Stromal cell of bone marrow (primary cell): ENCODE measurements around the gene MOCOS.
"Not testable (repeated sequence)": the region's sequence is repeated elsewhere in the genome, so short reads cannot be mapped to it uniquely, and the experiment has no call there.

Source experiments
- DNase-seq: peaks from one replicate; pipeline ENCODE4 v3.0.0-alpha.2; 2012; ENCODE audit warnings: low read depth

MOCOS gene

GRCh38 chr18:36201765-36202164 is 14.5 kb downstream of the MOCOS start:
- DNase-seq: no peak

- no peak for DNase-seq
Observed at GRCh38 chr18:36203360-36203895, 16.1 kb downstream of the MOCOS start.

- DNase-seq: no peak
Observed at GRCh38 chr18:36205166-36205565, 17.9 kb downstream of the MOCOS start.

- DNase-seq: no peak
Observed at GRCh38 chr18:36207303-36207702, 20.0 kb downstream of the MOCOS start.

- DNase-seq: not testable (repeated sequence)
Observed at GRCh38 chr18:36207969-36208368, 20.7 kb downstream of the MOCOS start.

GRCh38 chr18:36211612-36212065 is 24.3 kb downstream of the MOCOS start:
- DNase-seq: peak; percentile 16

GRCh38 chr18:36212301-36213171 is 25.2 kb downstream of the MOCOS start:
- peak; percentile 22 for DNase-seq

GRCh38 chr18:36214811-36215210 is 27.5 kb downstream of the MOCOS start:
- no peak for DNase-seq

GRCh38 chr18:36215577-36215976 is 28.3 kb downstream of the MOCOS start:
- DNase-seq: no peak

GRCh38 chr18:36217348-36217747 is 30.1 kb downstream of the MOCOS start:
- DNase-seq: no peak

GRCh38 chr18:36229188-36229587 is 41.9 kb downstream of the MOCOS start:
- DNase-seq: no peak

GRCh38 chr18:36240510-36240909 is 53.2 kb downstream of the MOCOS start:
- DNase-seq: not testable (repeated sequence)

GRCh38 chr18:36241831-36242230 is 54.5 kb downstream of the MOCOS start:
- no peak for DNase-seq

GRCh38 chr18:36247036-36247435 is 59.7 kb downstream of the MOCOS start:
- no peak for DNase-seq

GRCh38 chr18:36249392-36249791 is 62.1 kb downstream of the MOCOS start:
- DNase-seq: no peak

GRCh38 chr18:36250827-36251226 is 63.5 kb downstream of the MOCOS start:
- DNase-seq: no peak

GRCh38 chr18:36255072-36255698 is 67.9 kb downstream of the MOCOS start:
- DNase-seq: no peak

- no peak for DNase-seq
Observed at GRCh38 chr18:36256094-36256493, 68.8 kb downstream of the MOCOS start.

- DNase-seq: no peak
Observed at GRCh38 chr18:36262971-36263370, 75.7 kb downstream of the MOCOS start.

- DNase-seq: no peak
Observed at GRCh38 chr18:36264283-36264682, 77.0 kb downstream of the MOCOS start.

GRCh38 chr18:36265015-36265414 is 77.7 kb downstream of the MOCOS start:
- DNase-seq: no peak

- no peak for DNase-seq
Observed at GRCh38 chr18:36269157-36269556, 81.9 kb downstream of the MOCOS start.

GRCh38 chr18:36271153-36271552 is 83.9 kb downstream of the MOCOS start:
- DNase-seq: no peak
